Activated T-helper 1 cell treated with anti-CD3 and anti-CD28 coated beads, Interleukin-12 subunit alpha, Interleukin-12 subunit beta, Interleukin-2, Interleukin-4 antibody, amounts not matched to agents 30 ng/mL and 10 ng/mL and 1 ng/mL, durations not matched to agents 14 hours and 24 hours and 36 hours (primary cell): ENCODE measurements around the gene JARID2. TPM values are rescaled to one million over a fixed set of nuclear protein-coding genes. Genes with fewer than 3 reads are reported as not detected.
"Not testable (repeated sequence)": the region's sequence is repeated elsewhere in the genome, so short reads cannot be mapped to it uniquely, and the experiment has no call there.

Source experiments
- DNase-seq: peaks from one replicate; pipeline ENCODE4 v3.0.0; 2021; ENCODE audit warnings: low spot score
- H3K27ac Mint-ChIP-seq: one replicate; pipeline ENCODE4 v1.8.0; 2021; ENCODE audit warnings: mild to moderate bottlenecking, mixed read lengths
- H3K27me3 Mint-ChIP-seq: one replicate; pipeline ENCODE4 v1.8.0; 2022; ENCODE audit warnings: mild to moderate bottlenecking, moderate library complexity, mixed read lengths; ENCODE audit not compliant: insufficient read depth
- H3K36me3 Mint-ChIP-seq: one replicate; pipeline ENCODE4 v1.8.0; 2021; ENCODE audit warnings: low read depth, mixed read lengths
- H3K4me1 Mint-ChIP-seq: one replicate; pipeline ENCODE4 v1.8.0; 2021; ENCODE audit warnings: low read depth, mixed read lengths
- H3K4me3 Mint-ChIP-seq: one replicate; pipeline ENCODE4 v1.8.0; 2021; ENCODE audit warnings: mild to moderate bottlenecking, moderate library complexity, mixed read lengths
- H3K9me3 Mint-ChIP-seq: one replicate; pipeline ENCODE4 v1.8.0; 2021; ENCODE audit warnings: mixed read lengths
- intact Hi-C: fragments of 100-400 bp; cut with micrococcal nuclease; formaldehyde crosslinking; loops from one replicate; pipeline ENCODE4 v1.15.1; 2024
- total RNA-seq: library from RNA; stranded (reverse); gene quantifications from 2 replicates; pipeline ENCODE4 v1.2.3, GENCODE V29; 2022

JARID2 gene
- total RNA-seq, 1 donor from 2014 or later = 60.5 TPM

DNA sequence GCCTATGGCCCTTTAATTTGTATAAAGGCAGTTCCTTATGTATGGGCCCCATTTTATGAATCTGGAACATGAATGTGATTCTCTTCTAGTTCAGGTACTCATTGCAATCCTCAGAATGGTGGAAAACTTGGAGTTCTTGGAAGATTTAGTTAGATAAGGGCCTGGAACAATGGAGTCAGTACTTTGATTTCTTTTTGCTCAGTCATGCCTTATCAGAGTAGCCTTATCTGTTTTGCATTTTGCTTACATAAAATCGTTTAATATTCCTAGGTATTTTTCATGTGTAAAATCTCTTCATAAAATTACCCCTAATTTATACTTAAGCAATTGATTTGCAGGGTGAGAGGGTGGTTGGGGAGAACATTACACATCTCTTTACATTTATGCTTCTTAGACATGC is 160.6 kb downstream of the JARID2 start:
- no peak for DNase-seq
- intact Hi-C loops = no loop called here
- H3K4me3 Mint-ChIP-seq = no peak overlapping the region
- H3K36me3 Mint-ChIP-seq = peaks cover 13% of the 10 kb centered on the region
- peaks cover 91% of the 10 kb centered on the region for H3K4me1 Mint-ChIP-seq
- no peaks in the 10 kb centered on the region for H3K27me3 Mint-ChIP-seq
- H3K27ac Mint-ChIP-seq = no peak overlapping the region
- no peaks in the 10 kb centered on the region for H3K9me3 Mint-ChIP-seq

GRCh38 chr6:15408008-15408407 is 162.1 kb downstream of the JARID2 start:
- no peaks in the 10 kb centered on the region for H3K27me3 Mint-ChIP-seq
- intact Hi-C loops = no loop called here
- no peaks in the 10 kb centered on the region for H3K9me3 Mint-ChIP-seq
- H3K36me3 Mint-ChIP-seq = peaks cover 20% of the 10 kb centered on the region
- peaks cover 90% of the 10 kb centered on the region for H3K4me1 Mint-ChIP-seq
- no peak for DNase-seq
- H3K27ac Mint-ChIP-seq = no peak overlapping the region
- H3K4me3 Mint-ChIP-seq = no peak overlapping the region

- Mint-ChIP-seq H3K4me1 (peaks cover 90% of the 10 kb centered on the region), H3K9me3 (no peaks in the 10 kb centered on the region), H3K36me3 (peaks cover 26% of the 10 kb centered on the region), H3K4me3 (no peak overlapping the region), H3K27me3 (no peaks in the 10 kb centered on the region), H3K27ac (peak overlapping the region; percentile 69)
- no peak for DNase-seq
- intact Hi-C loops = no loop called here
Measured at GRCh38 chr6:15408758-15409157, 162.9 kb downstream of the JARID2 start.

GRCh38 chr6:15409301-15410125 is 163.6 kb downstream of the JARID2 start:
- Mint-ChIP-seq H3K27ac (peak overlapping the region; percentile 81), H3K4me1 (peaks cover 90% of the 10 kb centered on the region), H3K27me3 (no peaks in the 10 kb centered on the region), H3K9me3 (peaks cover 2% of the 10 kb centered on the region), H3K4me3 (no peak overlapping the region), H3K36me3 (peaks cover 33% of the 10 kb centered on the region)
- DNase-seq = no peak
- intact Hi-C loops = no loop called here

DNA sequence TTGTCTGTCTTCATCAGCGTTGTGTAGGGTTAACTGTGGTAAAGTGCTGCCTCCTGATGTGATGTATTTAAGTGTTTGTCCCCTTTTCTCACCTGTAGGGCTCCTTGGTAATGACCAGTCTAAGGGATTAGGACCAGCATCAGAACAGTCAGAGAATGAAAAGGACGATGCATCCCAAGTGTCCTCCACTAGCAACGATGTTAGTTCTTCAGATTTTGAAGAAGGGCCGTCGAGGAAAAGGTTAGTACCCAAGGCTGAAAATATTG is 164.2 kb downstream of the JARID2 start:
- intact Hi-C loops = no loop called here
- no peaks in the 10 kb centered on the region for H3K27me3 Mint-ChIP-seq
- DNase-seq = no peak
- H3K27ac Mint-ChIP-seq = peak overlapping the region; percentile 81
- no peak overlapping the region for H3K4me3 Mint-ChIP-seq
- H3K4me1 Mint-ChIP-seq = peaks cover 86% of the 10 kb centered on the region
- peaks cover 34% of the 10 kb centered on the region for H3K36me3 Mint-ChIP-seq
- H3K9me3 Mint-ChIP-seq = peaks cover 3% of the 10 kb centered on the region

- Mint-ChIP-seq H3K27me3 (no peaks in the 10 kb centered on the region), H3K9me3 (peaks cover 3% of the 10 kb centered on the region), H3K4me3 (peak overlapping the region; percentile 69), H3K36me3 (peaks cover 34% of the 10 kb centered on the region), H3K4me1 (peaks cover 80% of the 10 kb centered on the region), H3K27ac (peak overlapping the region; percentile 79)
- intact Hi-C loops = loop anchor here (1.0 kb wide), 1 partner anchor 12 kb away; no protein-coding TSS in a partner anchor
- DNase-seq = no peak
Measured at GRCh38 chr6:15410752-15411151, 164.9 kb downstream of the JARID2 start.

DNA sequence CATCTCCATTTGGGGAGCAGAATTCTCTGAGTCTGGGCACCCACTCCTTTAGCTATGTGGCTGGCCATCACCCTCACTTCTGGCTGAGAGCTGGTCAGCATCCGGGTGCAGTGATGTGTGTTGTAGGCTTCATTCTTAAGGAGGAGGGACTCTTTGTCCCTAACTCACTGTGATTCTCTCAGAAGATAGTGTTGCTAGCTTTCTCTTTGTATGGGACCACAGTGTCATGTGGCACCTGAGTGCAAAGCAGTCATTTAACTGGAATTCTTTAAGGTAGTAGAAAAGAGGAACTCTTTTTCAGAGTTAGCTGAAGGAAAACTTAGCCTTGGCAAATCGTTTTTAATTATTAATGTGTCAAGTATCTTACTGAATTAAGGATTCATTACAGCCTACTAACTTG is 165.9 kb downstream of the JARID2 start:
- H3K4me3 Mint-ChIP-seq = peak overlapping the region; percentile 69
- DNase-seq = no peak
- H3K27me3 Mint-ChIP-seq = no peaks in the 10 kb centered on the region
- peaks cover 34% of the 10 kb centered on the region for H3K36me3 Mint-ChIP-seq
- H3K9me3 Mint-ChIP-seq = peaks cover 4% of the 10 kb centered on the region
- H3K4me1 Mint-ChIP-seq = peaks cover 77% of the 10 kb centered on the region
- peak overlapping the region; percentile 79 for H3K27ac Mint-ChIP-seq
- intact Hi-C loops = loop anchor here (1.0 kb wide), 1 partner anchor 11 kb away; no protein-coding TSS in a partner anchor

DNA sequence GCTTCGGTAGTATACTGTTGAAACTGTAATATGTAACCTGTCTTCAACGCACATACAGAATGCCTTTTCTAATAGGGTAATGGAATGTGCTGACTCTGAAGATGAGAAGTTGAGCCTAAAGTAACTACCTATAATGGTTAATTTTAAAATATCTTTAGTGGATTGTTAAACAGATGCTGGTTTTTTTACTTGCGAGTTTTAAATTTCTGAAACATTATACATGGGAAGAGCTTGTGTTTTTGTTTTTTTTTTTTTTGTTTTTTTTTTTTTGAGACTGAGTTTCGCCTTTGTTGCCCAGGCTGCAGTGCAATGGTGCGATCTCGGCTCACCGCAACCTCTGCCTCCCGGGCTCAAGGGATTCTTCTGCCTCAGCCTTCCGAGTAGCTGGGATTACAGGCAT is 166.9 kb downstream of the JARID2 start:
- Mint-ChIP-seq H3K4me3 (no peak overlapping the region), H3K27ac (no peak overlapping the region), H3K9me3 (peaks cover 8% of the 10 kb centered on the region), H3K4me1 (peaks cover 81% of the 10 kb centered on the region), H3K36me3 (peaks cover 40% of the 10 kb centered on the region), H3K27me3 (no peaks in the 10 kb centered on the region)
- intact Hi-C loops = no loop called here
- DNase-seq = no peak

DNA sequence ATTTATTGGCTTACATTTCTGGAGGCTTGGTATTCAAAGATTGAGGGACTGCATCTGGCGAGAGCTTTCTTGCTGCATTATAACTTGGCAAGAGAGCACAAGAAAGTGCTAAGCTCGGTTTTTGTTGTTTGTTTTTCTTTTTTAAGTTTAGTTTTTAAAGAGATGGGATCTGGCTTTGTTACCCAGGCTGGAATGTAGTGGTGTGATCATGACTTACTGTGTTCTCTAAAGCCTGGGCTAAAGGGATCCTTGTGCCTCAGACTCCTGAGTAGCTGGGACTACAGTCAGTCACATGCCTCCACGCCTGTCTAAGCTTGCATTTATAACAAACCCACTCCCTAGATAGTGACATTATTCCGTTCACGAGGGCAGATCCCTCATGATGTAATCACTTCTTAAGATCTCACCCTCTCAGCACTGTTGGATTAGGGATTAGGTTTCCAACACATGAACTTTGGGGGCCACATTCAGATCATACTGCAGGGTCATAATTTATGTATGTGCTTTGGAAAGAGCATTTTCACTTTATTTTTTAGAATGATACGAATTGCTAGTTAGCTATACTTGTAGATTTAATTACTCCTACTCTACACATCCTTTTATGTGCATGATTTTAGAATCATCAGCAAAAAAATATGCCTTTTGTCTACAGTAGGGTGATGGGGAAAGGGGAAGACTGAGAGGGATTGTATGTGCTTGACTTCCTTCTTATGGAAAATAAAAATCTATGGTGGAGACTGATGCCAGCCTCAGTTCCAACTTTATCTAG is 167.8 kb downstream of the JARID2 start:
- H3K27ac Mint-ChIP-seq = peak overlapping the region; percentile 76
- peaks cover 11% of the 10 kb centered on the region for H3K9me3 Mint-ChIP-seq
- peaks cover 48% of the 10 kb centered on the region for H3K36me3 Mint-ChIP-seq
- no peaks in the 10 kb centered on the region for H3K27me3 Mint-ChIP-seq
- H3K4me1 Mint-ChIP-seq = peaks cover 80% of the 10 kb centered on the region
- intact Hi-C loops = no loop called here
- no peak overlapping the region for H3K4me3 Mint-ChIP-seq
- DNase-seq = no peak

- H3K27ac Mint-ChIP-seq = peak overlapping the region; percentile 76
- H3K4me3 Mint-ChIP-seq = peak overlapping the region; percentile 25
- peaks cover 14% of the 10 kb centered on the region for H3K9me3 Mint-ChIP-seq
- H3K4me1 Mint-ChIP-seq = peaks cover 74% of the 10 kb centered on the region
- intact Hi-C loops = no loop called here
- no peaks in the 10 kb centered on the region for H3K27me3 Mint-ChIP-seq
- DNase-seq = no peak
- H3K36me3 Mint-ChIP-seq = peaks cover 49% of the 10 kb centered on the region
Measured at GRCh38 chr6:15414235-15414612, 168.4 kb downstream of the JARID2 start.

GRCh38 chr6:15415622-15416021 is 169.8 kb downstream of the JARID2 start:
- H3K36me3 Mint-ChIP-seq = peaks cover 57% of the 10 kb centered on the region

DNA sequence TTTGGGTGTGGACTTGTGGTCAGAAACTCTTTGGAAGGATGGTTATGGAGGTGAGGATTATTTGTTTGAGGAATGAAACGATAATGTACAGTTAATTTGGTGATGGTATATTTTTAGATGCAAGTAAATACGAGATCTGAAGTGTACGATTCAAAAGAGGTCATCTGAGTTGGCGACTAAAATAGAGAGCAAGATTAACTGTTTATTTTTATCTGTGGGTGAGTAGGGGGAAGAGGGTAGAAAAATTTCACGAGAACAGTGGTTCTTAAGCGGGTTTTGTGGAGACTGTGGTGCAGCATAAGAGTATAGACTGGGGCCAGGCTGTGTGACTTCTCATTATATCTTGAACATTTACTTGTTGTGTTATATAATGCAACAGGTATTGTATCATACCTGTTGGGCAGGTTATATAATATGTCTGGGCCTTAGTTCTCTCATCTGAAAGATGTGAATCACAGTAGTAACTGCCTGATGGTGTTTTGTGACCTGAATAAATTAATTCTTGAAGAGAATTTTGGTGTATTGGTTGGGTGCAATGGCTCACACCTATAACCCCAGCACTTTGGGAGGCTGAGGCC is 171.2 kb downstream of the JARID2 start:
- intact Hi-C loops = loop anchor here (1.0 to 5.0 kb wide), 4 partner anchors 14 to 965 kb away; no protein-coding TSS in a partner anchor
- Mint-ChIP-seq H3K36me3 (peaks cover 57% of the 10 kb centered on the region), H3K4me1 (peaks cover 65% of the 10 kb centered on the region), H3K4me3 (peak overlapping the region; percentile 23), H3K9me3 (peaks cover 28% of the 10 kb centered on the region), H3K27ac (peak overlapping the region; percentile 70), H3K27me3 (no peaks in the 10 kb centered on the region)
- DNase-seq = no peak

More at GRCh38 chr6:15415622-15416021, 169.8 kb downstream of the JARID2 start:
- not testable (repeated sequence) for H3K27ac Mint-ChIP-seq, H3K27me3 Mint-ChIP-seq, DNase-seq, H3K4me3 Mint-ChIP-seq
- intact Hi-C loops = loop anchor here (2.0 to 5.0 kb wide), 2 partner anchors 13 to 963 kb away; no protein-coding TSS in a partner anchor
- Mint-ChIP-seq H3K4me1 (peaks cover 65% of the 10 kb centered on the region), H3K9me3 (peaks cover 27% of the 10 kb centered on the region)

DNA sequence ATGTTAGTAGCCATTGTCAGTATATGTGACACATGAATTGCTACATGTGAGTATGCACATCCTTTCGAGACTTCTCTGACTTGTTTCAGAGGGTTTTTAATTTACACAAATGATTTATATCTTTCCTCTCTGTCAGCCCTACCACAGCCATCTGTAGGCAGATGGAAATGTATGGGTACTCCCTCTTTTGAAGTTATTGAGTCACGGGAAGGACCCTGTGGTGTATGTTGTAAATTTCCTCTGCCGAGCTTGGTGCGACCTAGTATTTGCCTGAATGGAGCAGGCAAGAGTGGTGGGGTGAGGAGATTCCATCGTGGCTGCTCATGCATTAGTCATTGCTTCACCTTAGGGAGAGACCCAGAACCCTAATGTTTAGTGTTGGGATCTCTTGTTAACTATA is 171.9 kb downstream of the JARID2 start:
- intact Hi-C loops = loop anchor here (1.0 to 5.0 kb wide), 5 partner anchors 15 to 966 kb away; no protein-coding TSS in a partner anchor
- peaks cover 65% of the 10 kb centered on the region for H3K4me1 Mint-ChIP-seq
- H3K36me3 Mint-ChIP-seq = peaks cover 52% of the 10 kb centered on the region
- no peak for DNase-seq
- peak overlapping the region; percentile 70 for H3K27ac Mint-ChIP-seq
- no peak overlapping the region for H3K4me3 Mint-ChIP-seq
- H3K27me3 Mint-ChIP-seq = no peaks in the 10 kb centered on the region
- H3K9me3 Mint-ChIP-seq = peaks cover 28% of the 10 kb centered on the region
